Activated naive CD4-positive, alpha-beta T cell treated with anti-CD3 and anti-CD28 coated beads, Interleukin-2, amount 50 U/mL, for 16 hours (primary cell): Measurements from ENCODE around the gene CD70.
"Not testable (repeated sequence)": the region's sequence is repeated elsewhere in the genome, so short reads cannot be mapped to it uniquely, and the experiment has no call there.

Experiments
- DNase-seq: peaks from one replicate; pipeline ENCODE4 v3.0.0-alpha.2; 2020

The CD70 gene

GRCh38 chr19:6568816-6569215 is 22.1 kb downstream of the CD70 start:
- DNase-seq, result no peak

- DNase-seq, result no peak
These were observed 22.9 kb downstream of the CD70 start for GRCh38 chr19:6568010-6568526.

- DNase-seq, result not testable (repeated sequence)
These were observed 24.2 kb downstream of the CD70 start for GRCh38 chr19:6566727-6567126.

GRCh38 chr19:6564393-6564792 is 26.6 kb downstream of the CD70 start:
- DNase-seq, result no peak

- not testable (repeated sequence) for DNase-seq
These were observed 28.5 kb downstream of the CD70 start for GRCh38 chr19:6562437-6562836.

GRCh38 chr19:6556480-6557195 is 34.3 kb downstream of the CD70 start:
- no peak for DNase-seq

- DNase-seq, result no peak
These were observed 34.9 kb downstream of the CD70 start for GRCh38 chr19:6556043-6556449.

GRCh38 chr19:6551607-6552450 is 39.1 kb downstream of the CD70 start:
- DNase-seq, result peak; percentile 60

- DNase-seq, result no peak
These were observed 39.9 kb downstream of the CD70 start for GRCh38 chr19:6551091-6551490.

GRCh38 chr19:6550679-6551078 is 40.3 kb downstream of the CD70 start:
- not testable (repeated sequence) for DNase-seq

- DNase-seq, result no peak
These were observed 47.0 kb downstream of the CD70 start for GRCh38 chr19:6543866-6544347.

- DNase-seq, result no peak
These were observed 49.8 kb downstream of the CD70 start for GRCh38 chr19:6540918-6541689.

GRCh38 chr19:6539514-6539913 is 51.4 kb downstream of the CD70 start:
- no peak for DNase-seq
